ENCODE results near the gene CCSER1.

- TF ChIP-seq CTCF (IDR thresholded peaks at IDR 0.05), result no peak
- TF ChIP-seq POLR2A (IDR thresholded peaks at IDR 0.05), result no peak
- no peak for TF ChIP-seq EP300 (IDR thresholded peaks at IDR 0.05)
These were observed 479.6 kb downstream of the CCSER1 start for GRCh38 chr4:90606781-90607180.
